ENCODE results near the gene AIRE. TPM values are rescaled to one million over a fixed set of nuclear protein-coding genes. Genes with fewer than 3 reads are reported as not detected.

Gene AIRE
- total and polyA plus RNA-seq, 2 experiments from 2014 or later: 0.45 TPM; not detected in 1

DNA sequence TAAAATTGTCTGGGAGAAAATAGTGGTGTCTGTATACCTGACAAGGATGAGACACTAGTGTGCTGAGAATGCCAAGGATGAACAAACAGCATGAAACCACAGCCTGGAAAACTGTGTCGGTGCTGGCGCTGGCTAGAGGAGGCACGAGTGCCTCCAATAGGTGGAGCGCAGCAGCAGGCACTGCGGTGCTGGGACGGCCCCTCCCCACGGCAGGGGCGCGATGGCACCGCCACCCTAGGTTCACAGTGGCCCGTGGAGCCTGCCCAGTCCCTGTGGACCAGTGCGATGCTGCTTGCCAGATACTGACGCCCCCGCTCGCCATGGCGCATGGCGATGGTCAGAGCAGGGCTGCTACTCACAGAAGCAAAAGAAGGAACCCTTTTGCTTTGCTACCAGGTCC lies 46.7 kb downstream of the AIRE start:
- no peak for DNase-seq (ENCODE audit: low read depth in 1 of 2, low spot score in 1 of 2)
- H3K36me3 ChIP-seq: no peaks in the 10 kb centered on the region
- no peaks in the 10 kb centered on the region for H3K4me1 ChIP-seq (ENCODE audit: low read depth)
- H3K27me3 ChIP-seq: no peaks in the 10 kb centered on the region
- H3K4me3 ChIP-seq: no peak overlapping the region
- TF ChIP-seq, protein P1, sequence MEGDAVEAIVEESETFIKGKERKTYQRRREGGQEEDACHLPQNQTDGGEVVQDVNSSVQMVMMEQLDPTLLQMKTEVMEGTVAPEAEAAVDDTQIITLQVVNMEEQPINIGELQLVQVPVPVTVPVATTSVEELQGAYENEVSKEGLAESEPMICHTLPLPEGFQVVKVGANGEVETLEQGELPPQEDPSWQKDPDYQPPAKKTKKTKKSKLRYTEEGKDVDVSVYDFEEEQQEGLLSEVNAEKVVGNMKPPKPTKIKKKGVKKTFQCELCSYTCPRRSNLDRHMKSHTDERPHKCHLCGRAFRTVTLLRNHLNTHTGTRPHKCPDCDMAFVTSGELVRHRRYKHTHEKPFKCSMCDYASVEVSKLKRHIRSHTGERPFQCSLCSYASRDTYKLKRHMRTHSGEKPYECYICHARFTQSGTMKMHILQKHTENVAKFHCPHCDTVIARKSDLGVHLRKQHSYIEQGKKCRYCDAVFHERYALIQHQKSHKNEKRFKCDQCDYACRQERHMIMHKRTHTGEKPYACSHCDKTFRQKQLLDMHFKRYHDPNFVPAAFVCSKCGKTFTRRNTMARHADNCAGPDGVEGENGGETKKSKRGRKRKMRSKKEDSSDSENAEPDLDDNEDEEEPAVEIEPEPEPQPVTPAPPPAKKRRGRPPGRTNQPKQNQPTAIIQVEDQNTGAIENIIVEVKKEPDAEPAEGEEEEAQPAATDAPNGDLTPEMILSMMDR (IDR thresholded peaks at IDR 0.05; ENCODE audit: low read depth, low read length): no peak
- H3K9me3 ChIP-seq (ENCODE audit: low read depth): no peaks in the 10 kb centered on the region
- H3K27ac ChIP-seq: no peak overlapping the region

DNA sequence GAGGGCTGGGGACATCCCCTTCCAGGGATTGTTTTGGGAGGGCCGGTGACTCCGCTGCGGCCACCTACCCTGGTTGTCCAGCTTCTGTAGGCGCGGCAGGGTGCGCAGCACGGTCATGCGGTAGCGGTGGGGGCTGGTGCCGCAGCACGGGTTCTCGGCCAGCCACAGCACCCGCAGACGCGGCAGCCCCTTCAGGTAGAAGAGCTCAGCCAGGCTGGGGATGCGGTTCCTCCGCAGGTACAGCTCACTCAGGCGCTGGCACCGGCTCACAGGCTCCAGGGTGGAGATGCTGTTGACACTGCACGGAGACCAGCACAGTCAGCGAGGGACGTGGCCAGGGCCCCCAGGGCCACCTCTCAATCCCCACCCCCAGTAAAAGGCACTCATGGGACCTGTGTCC lies 47.3 kb downstream of the AIRE start:
- DNase-seq (ENCODE audit: low read depth in 1 of 2, low spot score in 1 of 2): no peak
- no peak overlapping the region for H3K27ac ChIP-seq
- TF ChIP-seq, protein P1 (IDR thresholded peaks at IDR 0.05; ENCODE audit: low read depth, low read length): no peak
- H3K4me1 ChIP-seq (ENCODE audit: low read depth): peaks cover 3% of the 10 kb centered on the region
- H3K4me3 ChIP-seq: no peak overlapping the region
- no peaks in the 10 kb centered on the region for H3K36me3 ChIP-seq
- no peaks in the 10 kb centered on the region for H3K27me3 ChIP-seq
- H3K9me3 ChIP-seq (ENCODE audit: low read depth): no peaks in the 10 kb centered on the region

DNA sequence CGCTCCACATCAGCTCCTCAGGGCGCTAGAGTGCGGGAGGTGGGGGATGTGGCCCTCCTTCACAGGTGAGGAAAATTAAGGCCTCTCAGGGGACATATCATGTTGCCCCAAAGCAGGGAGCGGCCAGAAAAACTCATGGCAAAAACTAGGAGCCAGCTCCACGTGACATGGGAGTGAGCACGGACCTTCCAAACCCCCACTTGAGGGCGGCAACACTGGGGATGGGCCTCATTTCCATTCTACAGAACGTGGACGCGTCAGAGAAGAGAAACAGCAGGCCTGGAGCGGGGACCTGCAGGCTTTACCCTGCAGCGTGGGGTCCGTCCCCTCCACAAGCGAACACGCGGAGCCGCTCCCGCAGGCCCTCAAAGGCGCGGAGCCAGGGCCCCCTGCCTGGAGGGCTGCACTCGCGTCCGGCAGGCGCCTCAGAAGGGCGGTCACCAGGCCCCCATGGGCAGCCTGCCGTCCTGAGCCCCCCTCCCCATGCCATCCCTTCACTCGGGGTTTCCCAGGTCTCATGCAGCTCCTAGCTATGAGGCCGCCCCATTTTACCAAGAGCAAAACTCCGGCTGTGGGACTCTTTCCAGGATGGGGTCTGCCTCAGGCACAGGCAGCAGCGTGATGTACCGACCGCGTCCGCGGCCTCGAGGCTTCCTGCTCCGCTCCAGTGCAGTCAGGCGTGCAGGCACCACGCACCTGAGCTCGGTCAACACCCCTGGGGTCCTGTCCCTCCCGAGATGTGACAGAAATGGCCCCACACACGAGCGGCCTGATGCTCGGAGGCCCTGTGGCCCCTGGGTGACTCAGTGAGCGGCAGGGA lies 48.0 kb downstream of the AIRE start:
- no peak overlapping the region for H3K4me3 ChIP-seq
- H3K27me3 ChIP-seq: no peaks in the 10 kb centered on the region
- H3K9me3 ChIP-seq (ENCODE audit: low read depth): no peaks in the 10 kb centered on the region
- no peak for DNase-seq (ENCODE audit: low read depth in 1 of 2, low spot score in 1 of 2)
- TF ChIP-seq, protein P1 (IDR thresholded peaks at IDR 0.05; ENCODE audit: low read depth, low read length): no peak
- H3K36me3 ChIP-seq: no peaks in the 10 kb centered on the region
- peaks cover 4% of the 10 kb centered on the region for H3K4me1 ChIP-seq (ENCODE audit: low read depth)
- H3K27ac ChIP-seq: no peak overlapping the region

DNA sequence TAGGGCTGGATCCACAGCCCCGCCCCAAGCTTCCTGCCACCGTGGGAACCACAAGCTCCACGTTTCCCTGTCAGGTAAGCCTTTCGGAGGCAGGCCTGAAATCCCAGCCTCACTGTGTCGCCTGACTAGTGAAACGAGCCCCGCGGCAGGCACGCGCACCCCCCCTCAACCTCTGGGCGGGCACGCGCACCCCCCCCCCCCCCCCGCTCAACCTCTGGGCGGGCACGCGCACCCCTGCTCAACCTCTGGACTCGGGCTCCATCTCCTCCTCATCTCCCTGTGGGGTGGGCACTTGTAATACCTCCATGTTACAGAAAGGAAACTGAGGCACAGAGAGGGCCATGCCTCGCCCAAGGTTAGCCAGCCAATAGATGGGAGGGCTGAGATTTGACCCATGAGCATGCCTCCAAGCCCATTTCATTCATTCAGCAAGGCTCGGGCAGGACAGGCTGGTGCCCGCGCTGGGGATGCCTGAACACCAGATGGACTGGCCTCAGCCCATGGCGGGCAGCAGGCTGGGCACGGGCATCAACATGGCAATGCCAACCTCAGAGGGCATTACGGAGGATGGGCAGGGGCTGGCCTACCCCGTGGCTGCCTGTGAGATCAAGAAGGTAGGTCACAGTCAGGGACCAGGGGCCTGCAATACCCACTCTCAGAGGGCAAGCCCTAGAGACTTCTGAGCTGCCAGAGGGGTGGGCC lies 48.8 kb downstream of the AIRE start:
- no peak for DNase-seq (ENCODE audit: low read depth in 1 of 2, low spot score in 1 of 2)
- no peaks in the 10 kb centered on the region for H3K9me3 ChIP-seq (ENCODE audit: low read depth)
- no peak overlapping the region for H3K27ac ChIP-seq
- no peaks in the 10 kb centered on the region for H3K36me3 ChIP-seq
- TF ChIP-seq, protein P1 (IDR thresholded peaks at IDR 0.05; ENCODE audit: low read depth, low read length): no peak
- H3K4me3 ChIP-seq: no peak overlapping the region
- H3K27me3 ChIP-seq: no peaks in the 10 kb centered on the region
- H3K4me1 ChIP-seq (ENCODE audit: low read depth): peaks cover 4% of the 10 kb centered on the region

DNA sequence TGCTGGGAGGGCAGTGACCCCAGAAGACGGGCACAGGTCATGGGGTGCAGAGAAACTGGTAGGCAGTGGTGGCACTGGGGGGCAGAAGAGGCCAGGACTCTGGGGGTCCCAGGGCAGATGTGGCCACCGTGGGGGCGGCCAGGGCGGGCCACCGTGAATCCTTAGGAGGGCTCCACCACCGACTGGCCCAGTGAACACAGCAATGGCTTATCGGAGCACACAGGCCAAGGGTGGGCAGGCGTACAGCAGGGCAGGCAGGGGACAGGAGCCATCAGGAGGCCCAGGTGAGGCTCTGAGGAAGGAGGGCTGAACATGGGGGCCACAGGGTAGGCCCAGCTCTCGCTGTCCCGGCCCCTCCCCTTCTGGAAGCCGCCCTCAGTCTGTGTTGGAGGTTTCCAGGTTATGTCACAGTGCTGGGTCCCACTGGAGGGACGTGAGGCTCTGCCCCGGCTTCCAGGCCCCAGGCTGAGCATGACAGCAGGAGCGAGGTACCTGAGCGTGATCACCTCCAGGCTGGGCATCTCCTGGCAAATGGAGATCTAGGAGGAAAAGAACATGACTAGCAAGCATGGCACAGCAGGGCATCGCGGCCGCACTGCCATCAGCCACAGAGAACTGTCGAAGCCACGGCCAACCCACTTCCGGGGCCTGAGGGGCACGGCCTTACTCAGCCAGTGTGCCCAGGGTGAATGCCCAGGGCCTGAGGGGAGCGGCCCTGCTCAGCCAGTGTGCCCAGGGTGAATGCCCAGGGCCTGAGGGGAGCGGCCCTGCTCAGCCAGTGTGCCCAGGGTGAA lies 49.8 kb downstream of the AIRE start:
- no peaks in the 10 kb centered on the region for H3K27me3 ChIP-seq
- TF ChIP-seq, protein P1 (IDR thresholded peaks at IDR 0.05; ENCODE audit: low read depth, low read length): no peak
- H3K4me3 ChIP-seq: no peak overlapping the region
- no peak for DNase-seq (ENCODE audit: low read depth in 1 of 2, low spot score in 1 of 2)
- peaks cover 4% of the 10 kb centered on the region for H3K4me1 ChIP-seq (ENCODE audit: low read depth)
- H3K9me3 ChIP-seq (ENCODE audit: low read depth): no peaks in the 10 kb centered on the region
- no peak overlapping the region for H3K27ac ChIP-seq
- no peaks in the 10 kb centered on the region for H3K36me3 ChIP-seq

All from cardiac muscle cell (in vitro differentiated cells and primary cell).